SH-SY5Y (cell line): ENCODE measurements around the gene RPL38.

Experiments used
- GATA2 ChIP-seq: IDR thresholded peaks from 2 replicates; pipeline ENCODE4 v1.6.1; 2011; ENCODE audit warnings: mild to moderate bottlenecking, low read depth, low read length
- GATA3 ChIP-seq: IDR thresholded peaks from 2 replicates; pipeline ENCODE4 v1.6.1; 2011; ENCODE audit warnings: low read depth, mild to moderate bottlenecking, low read length, moderate library complexity

- TF ChIP-seq GATA3 (no peak), GATA2 (no peak)
Measured at GRCh38 chr17:74164446-74165045, 38.9 kb upstream of the RPL38 start.
